Mesothelial cell of epicardium (in vitro differentiated cells): ENCODE results near the gene TMPRSS5. TPM values are rescaled to one million over a fixed set of nuclear protein-coding genes. Genes with fewer than 3 reads are reported as not detected.

ENCODE experiments used
- DNase-seq, 2 experiments: peaks; one replicate each; pipeline ENCODE4 v3.0.0; 2021; ENCODE audit warnings: low spot score in 2 of 2; ENCODE audit not compliant: unreplicated experiment in 2 of 2
- H3K27ac Mint-ChIP-seq: 2 replicates; pipeline ENCODE4 v1.8.0; 2021; ENCODE audit warnings: mixed read lengths
- H3K27me3 Mint-ChIP-seq: 2 replicates; pipeline ENCODE4 v1.8.0; 2021; ENCODE audit warnings: low read depth, mixed read lengths
- H3K36me3 Mint-ChIP-seq: 2 replicates; pipeline ENCODE4 v1.8.0; 2021; ENCODE audit warnings: mixed read lengths
- H3K4me1 Mint-ChIP-seq: 2 replicates; pipeline ENCODE4 v1.8.0; 2021; ENCODE audit warnings: mixed read lengths
- H3K4me3 Mint-ChIP-seq: 2 replicates; pipeline ENCODE4 v1.8.0; 2021; ENCODE audit warnings: mild to moderate bottlenecking, moderate library complexity, mixed read lengths
- H3K9me3 Mint-ChIP-seq: 2 replicates; pipeline ENCODE4 v1.8.0; 2021; ENCODE audit warnings: mixed read lengths
- CTCF ChIP-seq: fragments of 200-600 bp; sonication (generic); IDR thresholded peaks from one replicate; pipeline ENCODE4 v1.5.0; 2021; ENCODE audit warnings: antibody characterized with exemption; ENCODE audit not compliant: unreplicated experiment
- total RNA-seq: library from RNA; stranded (reverse); gene quantifications from 3 replicates; pipeline ENCODE4 v1.2.1, GENCODE V29; 2021

The TMPRSS5 gene
- total RNA-seq, 1 donor from 2014 or later = 3.5 TPM

- TF ChIP-seq CTCF = no peak
- Mint-ChIP-seq H3K27ac (no peak overlapping the region), H3K27me3 (peaks cover 2% of the 10 kb centered on the region), H3K4me3 (no peak overlapping the region), H3K4me1 (peaks cover 16% of the 10 kb centered on the region), H3K36me3 (no peaks in the 10 kb centered on the region), H3K9me3 (no peaks in the 10 kb centered on the region)
- DNase-seq = no peak
These were observed 62.4 kb downstream of the TMPRSS5 start for GRCh38 chr11:113643701-113644100.

GRCh38 chr11:113643006-113643585 is 63.0 kb downstream of the TMPRSS5 start:
- no peaks in the 10 kb centered on the region for H3K9me3 Mint-ChIP-seq
- no peak for TF ChIP-seq CTCF
- no peaks in the 10 kb centered on the region for H3K36me3 Mint-ChIP-seq
- H3K27me3 Mint-ChIP-seq = peaks cover 6% of the 10 kb centered on the region
- H3K27ac Mint-ChIP-seq = no peak overlapping the region
- H3K4me3 Mint-ChIP-seq = no peak overlapping the region
- DNase-seq = no peak
- peaks cover 16% of the 10 kb centered on the region for H3K4me1 Mint-ChIP-seq

GRCh38 chr11:113642090-113642489 is 64.0 kb downstream of the TMPRSS5 start:
- Mint-ChIP-seq H3K4me3 (no peak overlapping the region), H3K27ac (no peak overlapping the region), H3K36me3 (no peaks in the 10 kb centered on the region), H3K9me3 (no peaks in the 10 kb centered on the region), H3K4me1 (peaks cover 13% of the 10 kb centered on the region), H3K27me3 (peaks cover 6% of the 10 kb centered on the region)
- TF ChIP-seq CTCF = no peak
- no peak for DNase-seq

- no peak for DNase-seq
- Mint-ChIP-seq H3K27me3 (peaks cover 6% of the 10 kb centered on the region), H3K4me1 (no peaks in the 10 kb centered on the region), H3K27ac (no peak overlapping the region), H3K36me3 (no peaks in the 10 kb centered on the region), H3K9me3 (peaks cover 7% of the 10 kb centered on the region), H3K4me3 (no peak overlapping the region)
- TF ChIP-seq CTCF = no peak
These were observed 67.7 kb downstream of the TMPRSS5 start for GRCh38 chr11:113638376-113638775.

GRCh38 chr11:113637636-113638035 is 68.5 kb downstream of the TMPRSS5 start:
- Mint-ChIP-seq H3K36me3 (no peaks in the 10 kb centered on the region), H3K4me3 (no peak overlapping the region), H3K9me3 (peaks cover 7% of the 10 kb centered on the region), H3K27ac (no peak overlapping the region), H3K27me3 (peaks cover 6% of the 10 kb centered on the region), H3K4me1 (no peaks in the 10 kb centered on the region)
- DNase-seq = no peak
- TF ChIP-seq CTCF = no peak

Other genes with a start within 250 kb of the TMPRSS5 start
- gene DRD2, start 230.9 kb downstream of the TMPRSS5 start, total RNA-seq = 5.5 to 7.5 TPM (median 5.9 TPM) in 3 replicates
- 18.6 to 19.6 TPM (median 18.7 TPM) in 3 replicates for gene ZW10, start 67.4 kb upstream of the TMPRSS5 start, total RNA-seq
- gene CLDN25, start 73.5 kb upstream of the TMPRSS5 start, total RNA-seq = not detected in 3 replicates
- gene USP28, start 169.3 kb upstream of the TMPRSS5 start, total RNA-seq = 42.3 to 47.6 TPM (median 44.1 TPM) in 3 replicates
- not detected in 3 replicates for gene HTR3B, start 198.5 kb upstream of the TMPRSS5 start, total RNA-seq